Measurements from ENCODE around the gene DRD2.
"Not testable (repeated sequence)": the region's sequence is repeated elsewhere in the genome, so short reads cannot be mapped to it uniquely, and the experiment has no call there.

DRD2 gene

DNA sequence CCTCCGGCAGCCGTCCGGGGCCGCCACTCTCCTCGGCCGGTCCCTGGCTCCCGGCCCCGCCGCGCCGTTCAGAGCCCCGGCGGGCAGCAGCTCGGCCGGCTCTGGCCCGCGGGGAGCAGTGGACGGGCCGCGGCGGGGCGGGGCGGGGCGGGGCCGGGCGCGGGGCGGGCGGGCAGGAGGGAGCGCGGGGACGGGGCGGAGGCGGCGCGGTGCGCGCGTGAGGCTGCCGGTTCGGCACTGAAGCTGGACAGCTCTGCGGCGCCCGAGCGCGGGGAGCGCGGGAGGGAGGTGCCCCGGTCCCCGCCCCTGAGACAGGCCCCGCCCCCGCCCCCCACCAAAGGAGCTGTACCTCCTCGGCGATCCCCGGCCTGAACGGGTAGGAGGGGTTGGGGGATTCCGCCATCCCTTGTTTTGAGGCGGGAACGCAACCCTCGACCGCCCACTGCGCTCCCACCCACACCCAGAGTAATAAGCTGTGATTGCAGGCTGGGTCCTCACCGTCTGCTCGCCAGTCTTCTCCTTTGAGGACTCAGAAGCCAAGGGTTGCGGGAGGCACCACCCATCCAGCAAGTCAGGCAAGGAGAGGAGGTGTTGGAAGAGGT lies at the start of gene DRD2:
Gene DRD2 (minus strand): TSS at position 239 of the 602 bp plus-strand sequence. CDS start 50,747 bp downstream, outside the sequence.
- no peak for FAIRE-seq
- DNase-seq (ENCODE audit: low spot score): peak; percentile 68

DNA sequence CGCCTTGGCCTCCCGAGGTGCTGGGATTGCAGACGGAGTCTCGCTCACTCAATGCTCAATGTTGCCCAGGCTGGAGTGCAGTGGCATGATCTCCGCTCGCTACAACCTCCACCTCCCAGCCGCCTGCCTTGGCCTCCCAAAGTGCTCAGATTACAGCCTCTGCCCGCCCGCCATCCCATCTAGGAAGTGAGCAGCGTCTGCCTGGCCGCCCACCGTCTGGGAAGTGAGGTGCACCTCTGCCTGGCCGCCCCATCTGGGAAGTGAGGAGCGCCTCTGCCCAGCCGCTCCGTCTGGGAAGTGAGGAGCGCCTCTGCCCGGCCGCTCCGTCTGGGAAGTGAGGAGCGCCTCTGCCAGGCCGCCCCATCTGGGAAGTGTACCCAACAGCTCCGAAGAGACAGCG lies 48.7 kb upstream of the DRD2 start:
- FAIRE-seq; DNase-seq (ENCODE audit: low spot score): not testable (repeated sequence)

DNA sequence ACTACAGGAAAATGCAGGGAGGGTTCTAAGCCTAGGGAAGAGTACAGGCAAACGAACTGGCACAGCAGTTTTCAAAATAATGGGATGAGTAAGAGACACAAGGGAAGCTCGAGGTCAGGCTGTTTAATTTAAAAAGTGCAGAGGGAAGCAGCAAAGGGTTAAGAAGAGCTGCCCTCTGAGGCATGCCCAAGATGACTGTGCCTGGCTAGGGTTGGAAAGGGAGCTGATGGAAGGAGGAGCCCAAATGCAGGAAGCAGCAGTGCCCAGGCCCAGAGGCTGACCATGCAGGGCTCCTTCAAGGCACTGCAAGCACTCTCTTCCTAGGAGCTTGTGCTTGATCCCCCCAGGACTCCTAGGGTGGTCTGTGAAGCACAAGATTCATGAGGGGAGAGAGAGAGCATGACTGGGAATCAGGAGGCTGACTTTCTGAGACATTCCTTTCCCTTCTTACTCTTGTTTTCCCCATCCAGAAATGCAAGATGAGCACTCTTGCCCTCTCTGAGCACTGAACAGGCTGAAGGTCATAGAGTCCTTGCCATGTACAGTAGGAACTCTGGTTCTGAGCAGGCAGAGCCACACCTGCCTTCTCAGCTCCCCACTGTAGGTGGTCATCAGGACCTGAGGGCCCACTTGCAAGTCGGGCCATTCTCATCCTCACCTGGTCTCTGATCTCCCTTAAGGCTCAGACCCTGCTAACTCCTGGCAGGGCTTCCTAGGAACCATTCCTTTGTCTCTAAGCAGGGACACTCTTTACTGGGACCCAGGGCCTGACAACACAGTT lies 46.7 kb upstream of the DRD2 start:
- no peak for DNase-seq (ENCODE audit: low spot score)
- FAIRE-seq: no peak

DNA sequence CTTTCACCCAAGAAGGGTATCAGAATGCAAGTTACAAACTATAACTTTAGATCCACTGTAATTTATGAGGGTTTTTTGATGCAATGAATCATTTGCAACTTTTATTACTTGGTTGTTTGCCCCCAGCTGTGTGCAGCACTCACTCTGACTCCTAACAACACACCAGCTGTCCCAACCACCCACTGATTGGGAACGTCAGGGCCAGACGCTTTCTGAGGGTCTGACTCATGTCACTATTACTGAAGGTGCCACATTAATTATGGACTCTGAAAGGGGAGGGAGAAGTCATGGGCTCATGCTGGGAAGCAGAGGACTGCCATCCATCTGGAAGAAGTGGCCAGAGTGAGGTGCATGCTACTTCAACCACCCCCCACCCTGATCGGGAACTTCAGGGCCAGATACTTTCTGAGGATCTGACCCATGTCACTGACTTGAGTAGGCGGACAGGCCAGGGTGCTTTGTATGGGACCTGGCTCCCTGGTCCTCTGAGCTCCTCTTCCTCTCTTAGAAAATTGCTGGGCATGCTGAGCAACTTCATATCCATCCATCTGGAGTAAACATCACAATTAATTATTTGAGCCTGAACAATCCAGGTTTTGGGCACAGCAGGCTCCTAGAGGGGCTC lies 44.9 kb upstream of the DRD2 start:
- DNase-seq (ENCODE audit: low spot score) (no peak), FAIRE-seq (no peak)

DNA sequence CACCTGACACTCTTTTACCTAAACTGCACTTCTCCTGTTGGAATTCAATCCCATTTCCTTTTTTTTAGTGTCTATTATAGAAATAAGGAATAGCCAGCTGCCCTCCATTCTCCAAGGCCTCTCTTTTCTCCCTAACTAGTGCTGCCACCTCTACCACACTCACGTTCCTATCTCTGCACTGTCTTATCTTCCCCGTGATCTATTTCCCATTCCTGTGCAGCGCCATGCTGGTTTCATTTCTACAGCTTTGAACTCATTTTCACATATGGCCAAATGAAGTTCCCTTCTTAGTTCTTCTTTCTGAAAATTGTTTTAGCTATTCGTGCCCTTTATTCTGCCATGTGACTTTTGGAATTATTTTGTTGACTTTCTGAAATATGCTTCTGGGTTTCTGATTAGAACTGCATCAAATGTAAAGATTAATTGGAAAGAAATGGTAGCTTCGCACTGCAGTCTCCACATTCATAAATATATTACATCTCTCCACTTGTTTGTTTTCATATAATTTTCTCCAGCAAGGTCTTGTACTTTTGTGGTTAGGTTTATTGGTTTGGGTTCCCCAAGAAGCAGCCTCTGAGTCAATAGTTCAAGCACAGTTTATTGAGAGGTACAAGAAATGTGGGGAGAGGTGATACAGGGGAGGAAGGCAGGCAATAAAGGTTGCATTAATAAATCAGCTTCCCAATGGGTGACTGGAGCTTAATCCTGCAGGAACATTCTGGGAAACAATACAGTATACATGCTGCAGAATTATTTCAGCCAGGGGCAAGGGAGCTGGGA lies 43.7 kb upstream of the DRD2 start:
- FAIRE-seq (no peak), DNase-seq (ENCODE audit: low spot score) (no peak)

DNA sequence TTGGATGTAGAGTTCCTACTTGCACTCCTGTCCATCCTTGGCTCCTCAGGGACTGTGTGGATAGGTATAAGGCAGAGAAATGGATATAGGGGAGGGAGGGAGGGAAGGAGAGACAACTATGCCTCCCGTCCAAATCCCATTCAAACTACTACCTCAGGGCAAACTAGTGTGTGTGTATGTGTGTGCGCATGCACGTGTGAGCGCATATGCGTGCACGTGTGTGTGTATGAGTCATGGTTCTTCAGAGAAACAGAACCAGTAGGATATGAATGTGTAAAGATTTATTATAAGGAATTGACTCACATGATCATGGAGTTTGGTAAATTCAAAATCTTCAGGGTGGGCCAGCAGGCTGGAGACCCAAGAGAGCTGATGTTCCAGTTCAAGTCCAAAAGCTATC lies 42.2 kb upstream of the DRD2 start:
- FAIRE-seq (no peak), DNase-seq (ENCODE audit: low spot score) (no peak)

DNA sequence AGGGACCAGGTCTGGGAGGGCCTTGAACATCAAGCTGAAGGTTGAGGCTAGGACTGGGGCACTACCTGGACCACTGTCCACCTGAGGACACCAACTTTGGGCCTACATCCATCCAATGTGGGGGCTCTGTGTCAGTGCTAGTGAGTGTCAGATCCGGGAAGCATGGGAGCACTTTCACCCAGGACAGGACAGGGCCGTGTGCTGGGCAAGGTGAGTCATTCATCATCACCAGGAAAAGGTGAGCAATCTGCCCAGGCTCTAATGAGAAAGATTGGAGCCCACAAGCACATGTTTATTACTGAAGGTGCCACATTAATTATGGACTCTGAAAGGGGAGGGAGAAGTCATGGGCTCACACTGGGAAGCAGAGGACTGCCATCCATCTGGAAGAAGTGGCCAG lies 39.7 kb upstream of the DRD2 start:
- peak; percentile 42 for FAIRE-seq
- no peak for DNase-seq (ENCODE audit: low spot score)

DNA sequence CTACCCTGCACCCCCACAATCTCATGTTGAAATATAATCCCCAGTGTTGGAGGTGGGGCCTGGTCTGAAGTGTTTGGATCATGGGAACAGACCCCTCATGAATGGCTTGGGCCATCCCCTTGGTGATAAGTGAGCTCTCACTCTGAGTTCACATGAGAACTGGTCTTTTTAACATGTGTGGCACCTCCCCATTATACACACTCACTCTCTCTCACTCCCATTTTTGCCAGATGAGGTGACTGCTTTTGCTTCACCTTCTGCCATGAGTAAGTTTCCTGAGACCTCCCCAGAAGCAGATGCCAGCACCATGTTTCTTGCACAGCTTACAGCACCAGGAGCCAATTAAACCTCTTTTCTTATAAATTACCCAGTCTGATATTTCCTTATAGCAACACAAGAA lies 32.1 kb upstream of the DRD2 start:
- FAIRE-seq (no peak), DNase-seq (ENCODE audit: low spot score) (no peak)

DNA sequence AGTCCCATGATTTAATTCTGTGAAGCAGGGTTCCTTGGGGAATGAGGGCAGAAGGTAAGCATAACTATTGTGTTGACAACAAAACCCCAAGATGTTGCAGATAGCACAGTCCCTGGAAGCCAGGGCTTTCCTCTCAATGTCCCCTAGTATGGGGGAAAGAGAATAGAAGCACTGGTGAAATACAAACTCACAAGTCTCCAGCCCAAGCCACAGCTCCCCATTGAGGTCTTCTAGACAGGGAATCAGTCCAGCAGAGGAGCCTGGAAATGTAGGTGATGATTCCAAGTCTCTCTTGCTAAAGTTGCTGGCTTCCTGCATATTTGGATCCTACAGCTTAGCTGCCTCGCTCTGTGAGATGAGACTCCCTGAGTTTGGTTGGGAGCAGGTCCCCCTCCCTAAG lies 31.7 kb upstream of the DRD2 start:
- no peak for FAIRE-seq
- DNase-seq (ENCODE audit: low spot score): no peak

DNA sequence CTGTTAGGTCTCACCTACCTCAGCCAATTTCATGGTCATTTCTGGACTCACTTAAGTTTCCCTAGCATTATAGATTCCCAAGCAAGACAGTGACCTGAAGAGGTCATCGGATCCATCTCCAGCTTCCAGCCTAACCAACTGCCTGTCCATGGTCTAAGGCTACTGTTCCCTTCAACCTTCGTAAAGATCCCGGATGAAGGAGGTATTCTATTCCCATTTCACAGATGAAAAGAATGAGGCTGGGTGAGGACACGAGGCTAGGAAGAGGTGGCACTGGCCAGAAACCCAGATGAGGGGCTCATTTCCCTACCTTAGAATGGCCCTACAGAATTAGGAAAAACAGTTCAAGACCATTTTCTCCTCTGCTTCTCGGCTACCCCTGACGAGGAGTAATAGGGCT lies 31.3 kb upstream of the DRD2 start:
- DNase-seq (ENCODE audit: low spot score) (no peak), FAIRE-seq (no peak)

DNA sequence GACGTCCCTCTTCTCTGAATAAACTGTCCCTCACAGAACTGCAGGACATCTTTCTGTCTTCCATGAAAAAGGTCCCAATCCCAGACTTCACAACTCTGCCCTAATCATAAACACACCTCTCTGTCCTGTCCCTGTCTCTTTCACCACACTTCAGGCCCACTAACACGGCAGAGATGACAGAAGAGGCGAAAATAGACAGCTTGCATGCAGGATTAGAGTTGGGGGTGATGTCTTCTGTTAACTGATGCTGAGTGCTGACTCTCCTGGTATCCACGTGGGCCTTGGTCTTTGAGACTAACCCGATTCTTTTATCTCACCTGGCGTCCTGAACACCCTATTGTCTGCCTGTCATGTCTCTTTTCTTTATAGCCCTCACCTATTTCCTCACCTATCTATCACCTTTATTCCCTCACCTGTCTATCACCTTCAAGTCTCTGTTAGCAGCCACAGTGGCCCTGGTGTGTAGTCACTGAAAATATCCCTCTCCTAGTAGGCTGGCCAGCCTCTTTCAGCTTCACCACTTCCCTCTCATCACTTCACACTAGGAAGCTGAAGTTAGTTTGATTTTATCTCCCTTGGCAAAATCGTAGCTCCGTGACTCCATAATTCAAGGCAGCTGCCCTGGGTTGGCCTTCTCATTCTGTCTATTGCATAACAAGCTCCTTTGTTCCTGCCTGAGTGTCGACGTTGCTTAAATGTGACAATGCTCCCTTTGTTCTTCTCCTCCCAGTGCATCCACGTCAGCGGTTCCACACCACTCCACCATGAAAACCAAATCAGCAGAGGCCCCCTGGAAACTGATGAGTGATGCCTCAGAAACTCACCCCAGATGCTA lies 30.6 kb upstream of the DRD2 start:
- DNase-seq (ENCODE audit: low spot score): peak; percentile 93
- FAIRE-seq: peak; percentile 82

DNA sequence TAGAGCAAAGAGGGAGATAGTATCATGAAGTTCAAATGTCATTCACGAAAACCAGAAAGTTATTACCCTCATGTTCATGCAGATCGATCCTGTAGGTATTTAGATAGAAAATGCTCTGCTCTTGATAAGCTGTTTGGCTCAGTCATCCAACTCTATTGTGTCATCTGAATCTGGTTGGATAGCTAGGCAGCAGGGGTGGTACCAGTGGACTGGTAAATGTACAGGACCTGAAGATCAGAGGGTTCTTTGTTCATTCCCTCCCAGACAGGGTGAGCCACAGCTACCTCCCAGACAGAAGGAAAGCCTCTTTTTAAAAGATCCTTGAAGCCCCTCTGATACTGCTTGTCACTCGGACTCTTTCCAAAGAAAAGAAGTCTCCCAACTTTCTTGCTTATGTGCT lies 29.8 kb upstream of the DRD2 start:
- FAIRE-seq (peak; percentile 55), DNase-seq (ENCODE audit: low spot score) (peak; percentile 37)

DNA sequence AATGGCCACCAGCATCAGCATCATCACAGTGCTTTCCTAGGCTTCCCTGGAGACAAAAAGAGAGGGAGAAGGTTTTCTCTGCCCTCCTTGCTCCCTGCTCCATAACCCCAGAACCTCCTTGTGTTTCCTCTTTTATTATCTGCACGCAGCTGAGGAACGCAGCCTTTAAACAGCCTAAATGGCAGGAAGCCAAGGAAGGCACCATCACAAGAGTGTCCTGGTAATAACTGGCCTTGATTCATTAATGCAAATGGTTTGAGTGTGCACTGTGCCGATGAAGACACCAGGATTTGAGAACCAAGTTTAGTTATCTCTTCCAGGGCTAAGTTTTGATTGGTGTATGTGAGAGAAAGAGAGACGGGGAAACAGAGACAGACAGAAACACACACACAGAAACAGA lies 29.4 kb upstream of the DRD2 start:
- FAIRE-seq (peak; percentile 75), DNase-seq (ENCODE audit: low spot score) (no peak)

DNA sequence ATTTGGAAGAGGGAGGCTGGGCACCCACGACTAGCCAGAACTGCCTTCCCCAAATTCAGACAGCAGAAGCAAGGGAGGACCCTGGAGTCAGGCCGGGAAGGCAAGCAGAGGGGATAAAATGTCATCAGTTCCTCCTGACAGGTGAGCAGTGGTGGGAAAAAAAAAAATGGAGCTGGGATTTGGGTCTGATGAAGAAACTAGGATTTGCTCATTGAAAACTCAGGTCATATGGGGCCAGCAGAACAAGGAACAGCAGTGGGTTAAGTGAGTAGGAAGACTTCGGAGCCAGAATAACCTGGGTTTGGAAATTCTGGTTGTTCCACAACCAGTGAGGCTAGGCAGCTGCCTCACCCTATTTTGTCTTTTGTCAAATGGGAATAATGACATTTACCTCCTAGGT lies 28.9 kb upstream of the DRD2 start:
- FAIRE-seq (peak; percentile 66), DNase-seq (ENCODE audit: low spot score) (no peak)

DNA sequence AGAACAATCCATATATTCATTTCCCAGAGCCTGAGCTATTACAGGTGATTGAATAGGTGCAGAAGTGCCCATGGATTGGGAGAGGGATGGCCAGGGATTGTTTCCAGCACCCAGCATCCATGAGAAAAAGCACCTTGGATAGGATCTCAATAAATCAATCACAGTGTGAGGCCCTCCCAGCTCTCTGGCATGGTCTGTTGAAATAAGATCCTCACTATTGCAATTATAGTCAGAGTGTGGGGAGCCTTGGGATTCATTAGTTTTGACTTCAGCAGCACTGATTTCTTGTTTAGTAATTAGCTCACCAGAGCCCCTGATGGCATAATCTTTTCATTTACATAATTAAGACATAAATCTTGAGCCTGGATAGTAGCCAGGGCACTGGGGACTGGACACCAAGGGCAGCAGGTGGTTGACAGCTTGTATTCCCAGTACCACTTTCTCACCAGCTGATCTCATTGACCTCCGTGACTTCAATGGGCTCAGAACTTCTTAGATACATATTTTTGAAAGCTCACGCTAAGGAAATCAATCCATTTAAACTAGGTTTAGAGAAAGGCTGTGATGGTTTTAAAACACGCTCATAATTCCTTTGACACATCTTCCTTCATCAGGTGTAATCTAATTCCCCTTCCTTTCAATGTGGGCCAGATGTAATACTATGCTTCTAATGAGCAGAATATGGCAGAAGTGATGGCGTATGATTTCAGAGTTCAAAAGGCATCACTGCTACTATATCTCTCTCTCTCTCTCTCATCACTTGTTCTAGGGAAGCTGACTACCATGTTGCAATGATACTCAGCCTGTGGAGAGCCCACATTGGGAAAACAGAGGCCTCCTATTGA lies 22.1 kb upstream of the DRD2 start:
- DNase-seq (ENCODE audit: low spot score) (no peak), FAIRE-seq (no peak)

DNA sequence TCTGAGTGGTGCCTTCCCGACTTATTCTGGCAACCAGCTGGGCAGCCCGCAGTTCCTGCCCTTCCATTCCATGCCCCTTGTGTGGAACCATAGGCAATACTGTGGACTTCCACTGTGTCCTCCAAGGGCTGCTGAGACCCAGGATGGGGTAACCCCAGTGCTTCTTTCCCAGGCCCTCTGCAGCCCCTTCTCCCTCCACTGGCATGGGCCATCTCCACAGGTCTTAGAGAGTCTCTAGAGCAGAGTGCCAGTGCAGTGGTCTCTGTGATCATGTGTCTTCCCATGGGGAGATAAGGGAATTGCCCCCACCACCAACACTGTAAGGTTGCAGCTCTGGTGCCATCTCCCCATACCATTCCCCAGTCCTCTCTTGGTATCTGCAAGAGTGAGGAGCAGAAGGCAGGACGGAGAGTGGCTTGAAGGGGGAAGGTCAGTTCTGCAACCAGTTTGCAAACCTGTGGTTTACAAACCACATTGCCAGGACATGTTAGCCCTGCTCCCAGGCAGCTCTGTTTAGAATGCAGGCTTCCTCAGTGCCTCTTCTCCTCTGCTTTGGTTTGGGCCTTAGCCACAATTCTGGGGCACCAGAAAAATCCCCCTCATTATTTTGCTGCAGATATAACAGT lies 20.9 kb upstream of the DRD2 start:
- DNase-seq (ENCODE audit: low spot score) (no peak), FAIRE-seq (no peak)

DNA sequence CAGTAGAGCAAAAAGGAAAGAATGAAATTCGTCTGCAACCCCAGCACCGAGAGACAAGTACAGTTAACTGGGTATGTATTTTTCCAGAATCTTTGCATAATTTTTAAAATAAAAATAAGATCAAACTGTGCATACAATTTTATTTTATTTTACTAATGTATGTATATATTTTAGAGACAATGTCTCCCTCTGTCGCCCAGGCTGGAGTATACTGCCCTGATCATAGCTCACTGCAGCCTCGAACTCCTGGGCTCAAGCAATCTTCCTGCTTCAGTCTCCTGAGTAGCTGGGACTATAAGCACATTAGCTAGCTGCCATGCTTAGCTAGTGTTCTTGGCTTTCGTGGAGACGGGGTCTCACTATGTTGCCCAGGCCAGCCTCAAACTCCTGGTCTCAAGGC lies 18.8 kb upstream of the DRD2 start:
- DNase-seq (ENCODE audit: low spot score) (no peak), FAIRE-seq (no peak)

DNA sequence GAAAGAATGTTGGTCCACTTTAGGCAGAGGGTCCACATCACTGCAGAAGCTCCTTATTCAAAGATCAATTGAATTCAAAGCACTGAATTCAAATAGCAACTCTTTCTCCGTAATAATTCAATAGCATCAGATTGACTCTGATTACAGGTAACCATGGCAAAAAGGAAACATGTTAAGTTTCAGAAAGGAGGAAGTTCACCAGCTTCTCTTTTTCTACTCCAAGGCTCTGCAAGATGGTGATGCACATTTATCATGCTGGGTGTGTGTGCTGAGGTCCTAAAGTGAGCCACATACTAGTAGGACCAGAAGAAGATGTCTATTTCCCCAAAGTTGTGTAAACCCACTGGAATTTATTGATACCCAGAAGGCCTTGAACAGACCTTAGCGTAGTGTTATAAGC lies 18.0 kb upstream of the DRD2 start:
- DNase-seq (ENCODE audit: low spot score) (no peak), FAIRE-seq (no peak)

DNA sequence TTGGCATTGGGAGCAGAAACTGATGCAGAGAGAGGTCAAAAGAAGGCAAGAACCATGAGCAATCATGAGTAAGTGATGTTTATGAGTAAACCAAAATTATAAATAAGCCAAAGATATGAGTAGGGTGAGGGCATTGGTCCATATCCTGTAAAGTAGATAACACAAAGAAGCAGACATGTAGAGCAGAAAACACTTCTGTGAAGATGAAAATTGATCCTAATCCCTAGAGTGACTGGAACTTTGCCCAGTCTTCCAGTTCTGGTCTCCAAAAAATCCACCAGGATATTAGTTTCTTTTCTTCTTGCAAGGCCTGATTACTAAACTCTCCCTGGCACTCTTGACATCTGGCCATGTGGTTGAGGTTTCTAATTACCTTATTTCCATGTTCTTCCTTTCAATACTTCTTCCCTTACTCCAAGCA lies 13.7 kb upstream of the DRD2 start:
- no peak for DNase-seq (ENCODE audit: low spot score)
- no peak for FAIRE-seq

DNA sequence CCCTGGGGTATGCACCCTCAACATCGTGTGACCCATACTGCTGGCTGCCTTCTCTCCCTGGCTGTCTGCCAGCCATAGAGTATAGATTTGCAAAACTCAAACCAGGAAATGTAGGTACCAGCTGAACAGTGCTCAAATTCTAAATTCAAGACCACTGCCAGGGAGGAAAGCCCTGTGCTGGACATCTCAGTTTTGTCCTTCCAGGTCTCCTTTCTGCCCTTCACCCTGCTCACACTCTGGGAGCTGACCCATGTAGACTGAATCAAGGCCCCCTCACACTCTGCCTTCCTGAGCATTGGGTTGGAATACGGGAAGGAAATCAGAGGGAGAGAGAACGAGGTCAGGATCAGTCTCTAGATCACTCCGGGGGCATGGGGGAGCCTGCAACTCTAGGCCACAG lies 12.4 kb upstream of the DRD2 start:
- FAIRE-seq: peak; percentile 74
- no peak for DNase-seq (ENCODE audit: low spot score)
